Mesendoderm (in vitro differentiated cells): ENCODE measurements around the gene NBR1.
"Not testable (repeated sequence)": the region's sequence is repeated elsewhere in the genome, so short reads cannot be mapped to it uniquely, and the experiment has no call there.

Experiments used
- DNase-seq: peaks from one replicate; pipeline ENCODE4 v3.0.0; 2013
- H2AK5ac ChIP-seq: 2 replicates; pipeline ENCODE4 v1.6.1; 2013; ENCODE audit warnings: low read length, inconsistent platforms
- H2BK120ac ChIP-seq: 2 replicates; pipeline ENCODE4 v1.6.1; 2013; ENCODE audit warnings: low read depth, mild to moderate bottlenecking, low read length, moderate library complexity, mixed read lengths
- H2BK15ac ChIP-seq: replicated peaks from 2 replicates; pipeline ENCODE4 v1.6.1; 2013; ENCODE audit warnings: low read depth, mild to moderate bottlenecking, moderate library complexity
- H2BK5ac ChIP-seq: 2 replicates; pipeline ENCODE4 v1.6.1; 2013; ENCODE audit warnings: low read length, inconsistent platforms
- H3K18ac ChIP-seq: 2 replicates; pipeline ENCODE4 v1.6.1; 2013; ENCODE audit warnings: mild to moderate bottlenecking, low read length, mixed read lengths
- H3K23ac ChIP-seq: one replicate; pipeline ENCODE4 v1.6.1; 2013; ENCODE audit warnings: low read length
- H3K27ac ChIP-seq: 2 replicates; pipeline ENCODE4 v1.5.1; 2013; ENCODE audit warnings: low read depth, mild to moderate bottlenecking, inconsistent platforms, low read length, moderate library complexity
- H3K27me3 ChIP-seq: 2 replicates; pipeline ENCODE4 v1.6.1; 2013; ENCODE audit warnings: low read length, control low read depth, mild to moderate bottlenecking, inconsistent platforms; ENCODE audit not compliant: insufficient read depth, poor library complexity
- H3K36me3 ChIP-seq: 2 replicates; pipeline ENCODE4 v1.6.1; 2013; ENCODE audit warnings: low read length, inconsistent platforms; ENCODE audit not compliant: control insufficient read depth, insufficient read depth
- H3K4ac ChIP-seq: one replicate; pipeline ENCODE4 v1.6.1; 2013; ENCODE audit warnings: low read depth, mild to moderate bottlenecking, low read length, moderate library complexity
- H3K4me1 ChIP-seq: 2 replicates; pipeline ENCODE4 v1.6.1; 2013; ENCODE audit warnings: low read depth, low read length, inconsistent platforms; ENCODE audit not compliant: control insufficient read depth
- H3K4me2 ChIP-seq: 2 replicates; pipeline ENCODE4 v1.6.1; 2013; ENCODE audit warnings: low read length
- H3K4me3 ChIP-seq: 2 replicates; pipeline ENCODE4 v1.5.1; 2013; ENCODE audit warnings: mild to moderate bottlenecking, low read length
- H3K56ac ChIP-seq: one replicate; pipeline ENCODE4 v1.6.1; 2013; ENCODE audit warnings: low read length
- H3K79me1 ChIP-seq: 2 replicates; pipeline ENCODE4 v1.6.1; 2013; ENCODE audit warnings: low read length, inconsistent platforms
- H3K79me2 ChIP-seq: 2 replicates; pipeline ENCODE4 v1.6.1; 2013; ENCODE audit warnings: mild to moderate bottlenecking, low read length; ENCODE audit not compliant: control insufficient read depth, insufficient read depth
- H3K9ac ChIP-seq: 2 replicates; pipeline ENCODE4 v1.6.1; 2013; ENCODE audit warnings: low read length, inconsistent platforms
- H4K5ac ChIP-seq: one replicate; pipeline ENCODE4 v1.6.1; 2013; ENCODE audit warnings: low read length
- H4K8ac ChIP-seq: one replicate; pipeline ENCODE4 v1.6.1; 2013; ENCODE audit warnings: low read depth, mild to moderate bottlenecking, control low read depth, low read length, moderate library complexity
- WGBS: extraction: QIAGEN DNeasy Blood & Tissue Kit; methylation state at CpG from one replicate; pipeline ENCODE4 v1.1.7; 2013; ENCODE audit warnings: low lambda C conversion rate, missing lambda C conversion rate; ENCODE audit not compliant: insufficient coverage; ENCODE audit errors: extremely low coverage; 5-methylcytosine and 5-hydroxymethylcytosine counted together

The NBR1 gene

GRCh38 chr17:43183921-43184320 lies 12.9 kb downstream of the NBR1 start:
- Histone ChIP-seq H3K27me3 (no peaks in the 10 kb centered on the region), H3K79me2 (no peaks in the 10 kb centered on the region), H3K4ac (no peak overlapping the region), H3K79me1 (no peaks in the 10 kb centered on the region), H3K9ac (no peak overlapping the region), H3K56ac (no peak overlapping the region), H3K36me3 (peaks cover 1% of the 10 kb centered on the region), H3K27ac (no peak overlapping the region), H3K18ac (no peak overlapping the region), H4K8ac (no peak overlapping the region), H3K4me1 (no peaks in the 10 kb centered on the region), H3K4me3 (no peak overlapping the region), H4K5ac (no peak overlapping the region), H2BK15ac (no peak overlapping the region), H2BK5ac (no peak overlapping the region), H2AK5ac (no peak overlapping the region), H3K4me2 (no peak overlapping the region), H2BK120ac (no peak overlapping the region), H3K23ac (no peak overlapping the region)
- DNase-seq = no peak
- WGBS = no CpG with 5 or more reads among the region's 3 CpGs

- WGBS = no CpG with 5 or more reads among the region's 5 CpGs
- not testable (repeated sequence) for H4K5ac ChIP-seq, H3K9ac ChIP-seq, H3K56ac ChIP-seq, H3K23ac ChIP-seq, H2BK5ac ChIP-seq, DNase-seq, H2BK15ac ChIP-seq, H3K4me3 ChIP-seq, H3K27me3 ChIP-seq, H2AK5ac ChIP-seq, H3K79me1 ChIP-seq, H3K36me3 ChIP-seq, H4K8ac ChIP-seq, H3K18ac ChIP-seq, H3K4ac ChIP-seq, H3K4me1 ChIP-seq, H3K79me2 ChIP-seq, H3K27ac ChIP-seq, H3K4me2 ChIP-seq, H2BK120ac ChIP-seq
Observed at GRCh38 chr17:43186656-43187055, 15.6 kb downstream of the NBR1 start.

- no peak overlapping the region for H4K8ac ChIP-seq
- no peak overlapping the region for H2AK5ac ChIP-seq
- DNase-seq = no peak
- no peak overlapping the region for H3K18ac ChIP-seq
- no peak overlapping the region for H3K9ac ChIP-seq
- no peak overlapping the region for H3K4me2 ChIP-seq
- H3K79me1 ChIP-seq = no peaks in the 10 kb centered on the region
- H3K79me2 ChIP-seq = no peaks in the 10 kb centered on the region
- H2BK120ac ChIP-seq = no peak overlapping the region
- no peak overlapping the region for H3K23ac ChIP-seq
- H3K27ac ChIP-seq = no peak overlapping the region
- H3K4ac ChIP-seq = no peak overlapping the region
- H3K36me3 ChIP-seq = peaks cover 14% of the 10 kb centered on the region
- WGBS = no CpG with 5 or more reads among the region's 5 CpGs
- no peak overlapping the region for H4K5ac ChIP-seq
- no peak overlapping the region for H3K4me3 ChIP-seq
- H3K27me3 ChIP-seq = no peaks in the 10 kb centered on the region
- H2BK5ac ChIP-seq = no peak overlapping the region
- no peak overlapping the region for H2BK15ac ChIP-seq
- no peak overlapping the region for H3K56ac ChIP-seq
- H3K4me1 ChIP-seq = no peaks in the 10 kb centered on the region
Observed at GRCh38 chr17:43193251-43193650, 22.2 kb downstream of the NBR1 start.

- no peak overlapping the region for H3K27ac ChIP-seq
- H3K56ac ChIP-seq = no peak overlapping the region
- H4K8ac ChIP-seq = no peak overlapping the region
- no peak overlapping the region for H3K4ac ChIP-seq
- no peak overlapping the region for H2BK15ac ChIP-seq
- H3K36me3 ChIP-seq = peaks cover 7% of the 10 kb centered on the region
- no peak for DNase-seq
- H2BK5ac ChIP-seq = no peak overlapping the region
- H3K18ac ChIP-seq = no peak overlapping the region
- no peak overlapping the region for H3K4me3 ChIP-seq
- H2AK5ac ChIP-seq = no peak overlapping the region
- no CpG with 5 or more reads among the region's 2 CpGs for WGBS
- H3K4me2 ChIP-seq = no peak overlapping the region
- H3K79me1 ChIP-seq = no peaks in the 10 kb centered on the region
- no peaks in the 10 kb centered on the region for H3K27me3 ChIP-seq
- H2BK120ac ChIP-seq = no peak overlapping the region
- no peak overlapping the region for H3K23ac ChIP-seq
- H4K5ac ChIP-seq = no peak overlapping the region
- H3K4me1 ChIP-seq = no peaks in the 10 kb centered on the region
- H3K9ac ChIP-seq = no peak overlapping the region
- no peaks in the 10 kb centered on the region for H3K79me2 ChIP-seq
Observed at GRCh38 chr17:43199633-43200032, 28.6 kb downstream of the NBR1 start.

GRCh38 chr17:43200127-43200526 lies 29.1 kb downstream of the NBR1 start:
- Histone ChIP-seq H3K36me3 (peaks cover 5% of the 10 kb centered on the region), H4K8ac (no peak overlapping the region)

GRCh38 chr17:43203013-43203412 lies 32.0 kb downstream of the NBR1 start:
- H2BK5ac ChIP-seq, H3K4me3 ChIP-seq, H3K27ac ChIP-seq, H3K79me1 ChIP-seq, H3K79me2 ChIP-seq, H2BK120ac ChIP-seq, H2BK15ac ChIP-seq, H3K4me1 ChIP-seq, H3K4me2 ChIP-seq, H4K8ac ChIP-seq, H3K56ac ChIP-seq, H3K36me3 ChIP-seq, H3K27me3 ChIP-seq, H3K9ac ChIP-seq, H2AK5ac ChIP-seq, H3K4ac ChIP-seq, H3K18ac ChIP-seq, H3K23ac ChIP-seq, H4K5ac ChIP-seq, DNase-seq: not testable (repeated sequence)
- WGBS = no CpG with 5 or more reads among the region's 3 CpGs

More at GRCh38 chr17:43200127-43200526, 29.1 kb downstream of the NBR1 start:
- WGBS = no CpG with 5 or more reads among the region's 4 CpGs
- Histone ChIP-seq H3K18ac (no peak overlapping the region), H2BK5ac (no peak overlapping the region), H2AK5ac (no peak overlapping the region), H3K27ac (no peak overlapping the region), H3K4ac (no peak overlapping the region), H3K9ac (no peak overlapping the region), H3K4me3 (no peak overlapping the region), H4K5ac (no peak overlapping the region), H3K23ac (no peak overlapping the region), H2BK15ac (no peak overlapping the region), H3K79me2 (no peaks in the 10 kb centered on the region), H3K27me3 (no peaks in the 10 kb centered on the region), H3K4me1 (no peaks in the 10 kb centered on the region), H3K56ac (no peak overlapping the region), H3K79me1 (no peaks in the 10 kb centered on the region), H3K4me2 (no peak overlapping the region), H2BK120ac (no peak overlapping the region)
- DNase-seq = peak; percentile 43
